B cell (primary cell): Measurements from ENCODE around the gene HNRNPU. TPM values are rescaled to one million over a fixed set of nuclear protein-coding genes. Genes with fewer than 3 reads are reported as not detected.

Experiments used
- ATAC-seq: fragments of 200-7000 bp; cut with Tn5 transposase; one replicate; pipeline ENCODE4 v1.10.0; 2021; ENCODE audit warnings: low read depth, mild to moderate bottlenecking, moderate number of reproducible peaks, moderate library complexity
- CTCF ChIA-PET: fragments of 350-600 bp; sonication (Branson Sonifier 250); formaldehyde crosslinking; loops from one replicate; lab custom pipeline; 2021; ENCODE audit warnings: antibody characterized with exemption, inconsistent platforms; lab: Charles Lee
- POLR2A ChIA-PET: fragments of 350-600 bp; sonication (Branson Sonifier 250); formaldehyde crosslinking; loops from one replicate; lab custom pipeline; 2021; ENCODE audit warnings: antibody characterized with exemption; lab: Charles Lee
- DNase-seq: peaks from one replicate; pipeline ENCODE4 v3.0.0; 2013
- H2AFZ ChIP-seq: 2 replicates; pipeline ENCODE4 v1.6.1; 2012; ENCODE audit warnings: mild to moderate bottlenecking, low read depth, low read length; ENCODE audit not compliant: insufficient read depth, poor library complexity, severe bottlenecking
- H3K27ac ChIP-seq, 2 donors: 1 replicate in 1 of 2; 2 replicates in 1 of 2; pipeline ENCODE4 v1.5.1; 2012 to 2013; ENCODE audit warnings: low read length in 2 of 2, mild to moderate bottlenecking in 2 of 2, moderate library complexity in 1 of 2
- H3K27me3 ChIP-seq, 4 experiments: fragments of 200-600 bp in 1 of 4; sonication (generic) in 1 of 4; replicated peaks in 1 of 4; 1 replicate in 2 of 4; 2 replicates in 2 of 4; pipeline versions ENCODE4 v1.6.1 to v1.7.0; 2013 to 2016; ENCODE audit warnings: low read length in 3 of 4, mild to moderate bottlenecking in 2 of 4, mixed read lengths in 1 of 4, moderate library complexity in 1 of 4; ENCODE audit not compliant: insufficient read depth in 4 of 4, control insufficient read depth in 3 of 4; ENCODE audit errors: control extremely low read depth in 1 of 4
- H3K36me3 ChIP-seq, 2 experiments: replicated peaks in 1 of 2; 1 replicate in 1 of 2; 2 replicates in 1 of 2; pipeline versions ENCODE4 v1.6.1 to v1.7.1; 2013; ENCODE audit warnings: low read length in 1 of 2; ENCODE audit not compliant: insufficient read depth in 2 of 2, control insufficient read depth in 1 of 2; ENCODE audit errors: control extremely low read depth in 1 of 2, extremely low read depth in 1 of 2
- H3K4me1 ChIP-seq, 2 donors: fragments of 200-600 bp in 1 of 2; sonication (generic) in 1 of 2; 1 replicate in 1 of 2; 2 replicates in 1 of 2; pipeline versions ENCODE4 v1.5.1 to v1.6.1; 2013 to 2017; ENCODE audit warnings: low read length in 2 of 2; ENCODE audit not compliant: control insufficient read depth in 2 of 2, insufficient read depth in 2 of 2
- H3K4me2 ChIP-seq: replicated peaks from 2 replicates; pipeline ENCODE3; 2012; ENCODE audit warnings: mild to moderate bottlenecking, low read depth, low read length; ENCODE audit not compliant: poor library complexity, severe bottlenecking
- H3K4me3 ChIP-seq, 5 experiments: fragments of 200-600 bp in 1 of 5; sonication (generic) in 1 of 5; 1 replicate in 3 of 5; 2 replicates in 2 of 5; pipeline versions ENCODE4 v1.5.1 to v1.7.0; 2011 to 2016; ENCODE audit warnings: low read length in 4 of 5, mild to moderate bottlenecking in 4 of 5, low read depth in 2 of 5, control low read depth in 1 of 5, moderate library complexity in 1 of 5; ENCODE audit not compliant: insufficient read depth in 1 of 5; ENCODE audit errors: control extremely low read depth in 1 of 5, extremely low read depth in 1 of 5
- H3K79me2 ChIP-seq: fragments of 200-600 bp; sonication (generic); one replicate; pipeline ENCODE4 v1.6.0; 2016; ENCODE audit warnings: low read length; ENCODE audit not compliant: control insufficient read depth, insufficient read depth
- H3K9ac ChIP-seq: fragments of 200-600 bp; sonication (generic); 2 replicates; pipeline ENCODE4 v1.6.1; 2017; ENCODE audit warnings: mild to moderate bottlenecking, low read length, moderate library complexity
- H3K9me3 ChIP-seq, 3 donors: one replicate each; pipeline versions ENCODE4 v1.6.1 to v1.7.1; 2013; ENCODE audit warnings: low read length in 2 of 3; ENCODE audit not compliant: control insufficient read depth in 2 of 3, insufficient read depth in 1 of 3; ENCODE audit errors: control extremely low read depth in 1 of 3
- H4K20me1 ChIP-seq: 2 replicates; pipeline ENCODE4 v1.6.0; 2012; ENCODE audit warnings: mild to moderate bottlenecking, low read length; ENCODE audit not compliant: insufficient read depth, control insufficient read depth, poor library complexity, severe bottlenecking
- H3K27ac Mint-ChIP-seq: one replicate; pipeline ENCODE4 v1.8.0; 2021; ENCODE audit warnings: mixed read lengths
- H3K27me3 Mint-ChIP-seq: one replicate; pipeline ENCODE4 v1.8.0; 2021; ENCODE audit warnings: mixed read lengths
- H3K4me1 Mint-ChIP-seq: one replicate; pipeline ENCODE4 v1.8.0; 2021; ENCODE audit warnings: mixed read lengths
- H3K4me3 Mint-ChIP-seq: one replicate; pipeline ENCODE4 v1.8.0; 2021; ENCODE audit warnings: mixed read lengths
- H3K9me3 Mint-ChIP-seq: one replicate; pipeline ENCODE4 v1.8.0; 2022; ENCODE audit warnings: mixed read lengths; ENCODE audit not compliant: insufficient read depth
- EZH2 ChIP-seq: IDR thresholded peaks from 2 replicates; pipeline ENCODE4 v1.6.1; 2012; ENCODE audit warnings: borderline replicate concordance, low read depth, mild to moderate bottlenecking, moderate library complexity, low read length; ENCODE audit not compliant: insufficient read depth, poor library complexity, severe bottlenecking
- WGBS: methylation state at CpG from one replicate; pipeline ENCODE4 v1.1.5; 2013; ENCODE audit warnings: missing lambda C conversion rate; ENCODE audit not compliant: insufficient coverage; 5-methylcytosine and 5-hydroxymethylcytosine counted together
- intact Hi-C: fragments of 100-400 bp; cut with micrococcal nuclease; formaldehyde crosslinking; loops from one replicate; pipeline ENCODE4 v1.10.0; 2022
- polyA plus RNA-seq: library from polyadenylated mRNA; depleted of rRNA; stranded (reverse); fragments of >200 nt; gene quantifications from 2 replicates; pipeline ENCODE4 v1.2.3, GENCODE V29; 2012
- total RNA-seq, 2 donors: library from RNA; stranded (reverse); fragments of 120-200 nt in 1 of 2; gene quantifications; 1 replicate in 1 of 2; 2 replicates in 1 of 2; pipeline versions ENCODE4 v1.2.3 to v1.2.4, GENCODE V29; 2013 to 2022
- TF ChIP-seq, protein P1 (sequence below): fragments of 200-600 bp; IDR thresholded peaks from one replicate; pipeline ENCODE4 v1.8.0; 2022; ENCODE audit warnings: antibody characterized with exemption, mild to moderate bottlenecking

Gene HNRNPU
- total and polyA plus RNA-seq, 2 donors (not counting 1 experiment from before 2014, with no cell fraction given): 95.2 to 406 TPM

DNA sequence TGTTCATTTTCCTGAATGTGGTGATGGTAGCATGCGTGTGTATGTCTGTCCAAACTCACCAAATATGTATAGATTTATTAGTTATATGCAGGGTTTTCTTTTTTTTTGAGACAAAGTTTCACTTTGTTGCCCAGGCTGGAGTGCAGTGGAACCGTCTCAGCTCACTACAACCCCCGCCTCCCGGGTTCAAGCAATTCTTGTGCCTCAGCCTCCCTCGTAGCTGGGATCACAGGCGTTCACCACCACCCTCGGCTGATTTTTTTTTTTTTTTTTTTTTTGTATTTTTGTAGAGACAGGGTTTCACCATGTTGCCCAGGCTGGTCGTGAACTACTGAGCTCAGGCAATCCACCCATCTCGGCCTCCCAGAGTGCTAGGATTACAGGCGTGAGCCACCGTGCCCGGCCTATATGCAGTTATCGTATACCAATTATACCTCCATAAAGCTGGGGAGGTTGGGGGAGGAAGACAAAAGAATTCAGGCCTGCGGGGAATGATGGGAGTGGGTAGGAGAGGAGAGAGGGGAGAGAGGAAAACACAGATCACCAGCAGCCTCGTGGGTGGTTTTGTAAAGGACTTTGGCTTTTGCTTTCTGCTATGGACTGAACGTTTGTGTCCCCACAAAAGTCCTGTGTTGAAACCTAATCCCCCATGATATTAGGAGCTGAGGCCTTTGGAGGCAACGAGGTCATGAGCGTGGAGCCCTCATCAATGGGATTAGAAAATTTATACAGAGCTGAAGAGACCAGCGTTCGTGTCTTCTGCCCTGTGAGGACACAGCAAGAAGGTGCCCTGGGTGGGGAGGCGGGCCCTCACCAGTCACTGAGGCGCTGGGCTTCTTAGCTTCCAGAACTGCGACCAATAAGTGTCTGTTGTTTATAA, 4.4 kb upstream of the HNRNPU start:
- Histone ChIP-seq H3K4me1 (peaks cover 6 to 7% of the 10 kb centered on the region in 2 donors), H3K79me2 (peaks cover 5% of the 10 kb centered on the region), H3K9me3 (no peaks in the 10 kb centered on the region), H3K36me3 (no peaks in the 10 kb centered on the region), H2AFZ (no peak overlapping the region), H4K20me1 (peaks cover 5% of the 10 kb centered on the region), H3K9ac (no peak overlapping the region), H3K27me3 (no peaks in the 10 kb centered on the region), H3K27ac (no peak overlapping the region), H3K4me3 (no peak overlapping the region), H3K4me2 (no peak overlapping the region)
- Mint-ChIP-seq H3K27me3 (no peaks in the 10 kb centered on the region), H3K27ac (no peak overlapping the region), H3K4me1 (peaks cover 7% of the 10 kb centered on the region), H3K9me3 (no peaks in the 10 kb centered on the region), H3K4me3 (no peak overlapping the region)
- ChIA-PET POLR2A (no interaction called here), CTCF (interaction anchor here (1.0 kb wide), 1 partner anchor 174 kb away, joined by 3 read pairs; no protein-coding TSS in a partner anchor)
- TF ChIP-seq, protein P1, sequence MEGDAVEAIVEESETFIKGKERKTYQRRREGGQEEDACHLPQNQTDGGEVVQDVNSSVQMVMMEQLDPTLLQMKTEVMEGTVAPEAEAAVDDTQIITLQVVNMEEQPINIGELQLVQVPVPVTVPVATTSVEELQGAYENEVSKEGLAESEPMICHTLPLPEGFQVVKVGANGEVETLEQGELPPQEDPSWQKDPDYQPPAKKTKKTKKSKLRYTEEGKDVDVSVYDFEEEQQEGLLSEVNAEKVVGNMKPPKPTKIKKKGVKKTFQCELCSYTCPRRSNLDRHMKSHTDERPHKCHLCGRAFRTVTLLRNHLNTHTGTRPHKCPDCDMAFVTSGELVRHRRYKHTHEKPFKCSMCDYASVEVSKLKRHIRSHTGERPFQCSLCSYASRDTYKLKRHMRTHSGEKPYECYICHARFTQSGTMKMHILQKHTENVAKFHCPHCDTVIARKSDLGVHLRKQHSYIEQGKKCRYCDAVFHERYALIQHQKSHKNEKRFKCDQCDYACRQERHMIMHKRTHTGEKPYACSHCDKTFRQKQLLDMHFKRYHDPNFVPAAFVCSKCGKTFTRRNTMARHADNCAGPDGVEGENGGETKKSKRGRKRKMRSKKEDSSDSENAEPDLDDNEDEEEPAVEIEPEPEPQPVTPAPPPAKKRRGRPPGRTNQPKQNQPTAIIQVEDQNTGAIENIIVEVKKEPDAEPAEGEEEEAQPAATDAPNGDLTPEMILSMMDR: no peak
- TF ChIP-seq EZH2: no peak
- DNase-seq: no peak
- intact Hi-C loops: no loop called here
- no peak for ATAC-seq
- WGBS: 100% methylated on average over 7 of the region's 23 CpGs

DNA sequence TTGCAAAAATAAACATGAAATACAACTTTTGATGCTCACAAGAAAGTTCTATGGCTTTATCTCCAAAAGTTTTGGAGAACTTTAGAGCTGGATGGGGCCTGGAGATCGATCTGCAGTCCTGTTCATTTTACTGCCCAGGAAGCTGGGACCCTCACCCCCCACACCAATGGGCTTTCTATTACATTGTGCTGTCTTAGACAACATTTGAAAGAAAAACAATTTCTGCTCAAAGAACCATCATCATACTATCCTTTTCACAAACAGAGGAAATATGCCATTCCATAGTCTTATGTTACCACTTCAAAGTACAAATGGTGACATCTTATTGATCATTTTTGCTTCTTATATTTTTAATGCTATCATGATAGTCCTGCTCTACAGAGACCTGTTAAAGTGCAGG, 2.0 kb upstream of the HNRNPU start:
- no peak overlapping the region for H3K4me3 ChIP-seq
- H2AFZ ChIP-seq: no peak overlapping the region
- no peak for ATAC-seq
- no peaks in the 10 kb centered on the region for H3K9me3 ChIP-seq
- H3K27ac ChIP-seq: no peak overlapping the region
- no peak overlapping the region for H3K9ac ChIP-seq
- H3K27me3 Mint-ChIP-seq: no peaks in the 10 kb centered on the region
- H3K9me3 Mint-ChIP-seq: no peaks in the 10 kb centered on the region
- peaks cover 15% of the 10 kb centered on the region in 2 donors for H3K4me1 ChIP-seq
- no peak for TF ChIP-seq EZH2
- TF ChIP-seq, protein P1: no peak
- peaks cover 22% of the 10 kb centered on the region for H4K20me1 ChIP-seq
- POLR2A ChIA-PET: interaction anchor here (5.5 to 6.5 kb wide), 2 partner anchors 31 to 104 kb away, joined by 105 to 135 read pairs; partner anchors contain the start of gene COX20
- no peak overlapping the region for H3K27ac Mint-ChIP-seq
- H3K79me2 ChIP-seq: peaks cover 24% of the 10 kb centered on the region
- 100% methylated on average over 1 of the region's 1 CpG for WGBS
- intact Hi-C loops: no loop called here
- no peak overlapping the region for H3K4me2 ChIP-seq
- no peaks in the 10 kb centered on the region for H3K27me3 ChIP-seq
- no peak for DNase-seq
- CTCF ChIA-PET: interaction anchor here (3.2 to 6.6 kb wide), 3 partner anchors 31 to 176 kb away, joined by 14 to 70 read pairs (median 66); partner anchors contain the start of gene COX20
- peaks cover 19% of the 10 kb centered on the region for H3K4me1 Mint-ChIP-seq
- no peak overlapping the region for H3K4me3 Mint-ChIP-seq
- peaks cover 0 to 5% of the 10 kb centered on the region in 2 experiments for H3K36me3 ChIP-seq
